Measurements from ENCODE around the gene KLHDC7B.

DNA sequence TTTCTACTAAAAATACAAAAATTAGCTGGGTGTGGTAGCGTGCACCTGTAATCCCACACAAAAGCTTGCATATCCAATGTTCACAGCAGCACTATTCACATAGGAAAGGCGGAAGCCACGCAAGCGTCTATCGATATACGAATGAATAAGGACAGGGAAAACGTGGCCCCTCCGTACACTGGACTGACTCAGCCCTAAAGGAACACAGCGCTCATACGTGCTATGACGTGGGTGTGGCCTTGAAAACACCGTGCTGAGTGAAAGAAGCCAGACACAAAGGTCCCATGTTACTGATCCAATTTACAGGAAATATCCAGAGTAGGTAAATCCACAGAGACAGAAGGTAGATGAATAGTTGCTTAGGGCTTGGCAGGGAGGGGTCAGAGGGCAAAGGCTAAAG lies 45.2 kb upstream of the KLHDC7B start:
- TF ChIP-seq, protein P1, sequence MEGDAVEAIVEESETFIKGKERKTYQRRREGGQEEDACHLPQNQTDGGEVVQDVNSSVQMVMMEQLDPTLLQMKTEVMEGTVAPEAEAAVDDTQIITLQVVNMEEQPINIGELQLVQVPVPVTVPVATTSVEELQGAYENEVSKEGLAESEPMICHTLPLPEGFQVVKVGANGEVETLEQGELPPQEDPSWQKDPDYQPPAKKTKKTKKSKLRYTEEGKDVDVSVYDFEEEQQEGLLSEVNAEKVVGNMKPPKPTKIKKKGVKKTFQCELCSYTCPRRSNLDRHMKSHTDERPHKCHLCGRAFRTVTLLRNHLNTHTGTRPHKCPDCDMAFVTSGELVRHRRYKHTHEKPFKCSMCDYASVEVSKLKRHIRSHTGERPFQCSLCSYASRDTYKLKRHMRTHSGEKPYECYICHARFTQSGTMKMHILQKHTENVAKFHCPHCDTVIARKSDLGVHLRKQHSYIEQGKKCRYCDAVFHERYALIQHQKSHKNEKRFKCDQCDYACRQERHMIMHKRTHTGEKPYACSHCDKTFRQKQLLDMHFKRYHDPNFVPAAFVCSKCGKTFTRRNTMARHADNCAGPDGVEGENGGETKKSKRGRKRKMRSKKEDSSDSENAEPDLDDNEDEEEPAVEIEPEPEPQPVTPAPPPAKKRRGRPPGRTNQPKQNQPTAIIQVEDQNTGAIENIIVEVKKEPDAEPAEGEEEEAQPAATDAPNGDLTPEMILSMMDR (IDR thresholded peaks at IDR 0.05; ENCODE audit: low read depth, low read length, poor library complexity, severe bottlenecking), result no peak
- no peak for TF ChIP-seq EZH2phosphoT487 (IDR thresholded peaks at IDR 0.05; ENCODE audit: borderline replicate concordance, low read length)

Measured in DOHH2 (cell line).